Measurements from ENCODE around the gene ELN.

Gene ELN

GRCh38 chr7:74071121-74071520 lies 43.1 kb downstream of the ELN start:
- Histone ChIP-seq H3K9ac (ENCODE audit: low read length) (no peak overlapping the region), H3K36me3 (replicated peaks; ENCODE audit: low read depth, low read length) (no peaks in the 10 kb centered on the region), H3K27me3 (ENCODE audit: low read depth, low read length) (no peaks in the 10 kb centered on the region), H3K79me2 (ENCODE audit: low read length) (no peaks in the 10 kb centered on the region), H4K20me1 (ENCODE audit: insufficient read depth, low read length) (no peaks in the 10 kb centered on the region), H3K9me3 (ENCODE audit: insufficient read depth, low read length) (no peaks in the 10 kb centered on the region), H3K27ac (ENCODE audit: low read length) (no peak overlapping the region), H3K4me2 (ENCODE audit: low read length) (no peak overlapping the region), H2AFZ (ENCODE audit: low read depth, low read length) (no peak overlapping the region), H3K4me3 (ENCODE audit: low read length) (no peak overlapping the region), H3K4me1 (ENCODE audit: low read length) (peaks cover 12% of the 10 kb centered on the region)
- TF ChIP-seq EZH2phosphoT487 (IDR thresholded peaks at IDR 0.05; ENCODE audit: low read depth) (no peak), CTCF (IDR thresholded peaks at IDR 0.05; ENCODE audit: low read depth, low read length) (no peak)

- Histone ChIP-seq H3K4me2 (ENCODE audit: low read length) (no peak overlapping the region), H3K79me2 (ENCODE audit: low read length) (no peaks in the 10 kb centered on the region), H3K36me3 (replicated peaks; ENCODE audit: low read depth, low read length) (no peaks in the 10 kb centered on the region), H3K27ac (ENCODE audit: low read length) (no peak overlapping the region), H2AFZ (ENCODE audit: low read depth, low read length) (no peak overlapping the region), H3K4me3 (ENCODE audit: low read length) (no peak overlapping the region), H4K20me1 (ENCODE audit: insufficient read depth, low read length) (no peaks in the 10 kb centered on the region), H3K9ac (ENCODE audit: low read length) (no peak overlapping the region), H3K9me3 (ENCODE audit: insufficient read depth, low read length) (no peaks in the 10 kb centered on the region), H3K4me1 (ENCODE audit: low read length) (no peaks in the 10 kb centered on the region), H3K27me3 (ENCODE audit: low read depth, low read length) (no peaks in the 10 kb centered on the region)
- no peak for TF ChIP-seq EZH2phosphoT487 (IDR thresholded peaks at IDR 0.05; ENCODE audit: low read depth)
- no peak for TF ChIP-seq CTCF (IDR thresholded peaks at IDR 0.05; ENCODE audit: low read depth, low read length)
Measured at GRCh38 chr7:74074770-74075169, 46.8 kb downstream of the ELN start.

GRCh38 chr7:74078461-74078860 lies 50.5 kb downstream of the ELN start:
- Histone ChIP-seq H3K79me2 (ENCODE audit: low read length) (no peaks in the 10 kb centered on the region), H3K4me2 (ENCODE audit: low read length) (no peak overlapping the region), H3K27ac (ENCODE audit: low read length) (no peak overlapping the region), H4K20me1 (ENCODE audit: insufficient read depth, low read length) (no peaks in the 10 kb centered on the region), H2AFZ (ENCODE audit: low read depth, low read length) (no peak overlapping the region), H3K27me3 (ENCODE audit: low read depth, low read length) (no peaks in the 10 kb centered on the region), H3K9ac (ENCODE audit: low read length) (no peak overlapping the region), H3K4me1 (ENCODE audit: low read length) (peaks cover 6% of the 10 kb centered on the region), H3K4me3 (ENCODE audit: low read length) (no peak overlapping the region), H3K9me3 (ENCODE audit: insufficient read depth, low read length) (no peaks in the 10 kb centered on the region), H3K36me3 (replicated peaks; ENCODE audit: low read depth, low read length) (no peaks in the 10 kb centered on the region)
- TF ChIP-seq EZH2phosphoT487 (IDR thresholded peaks at IDR 0.05; ENCODE audit: low read depth), result no peak
- TF ChIP-seq CTCF (IDR thresholded peaks at IDR 0.05; ENCODE audit: low read depth, low read length), result no peak

- Histone ChIP-seq H3K79me2 (ENCODE audit: low read length) (peaks cover 14% of the 10 kb centered on the region), H3K4me1 (ENCODE audit: low read length) (peaks cover 13% of the 10 kb centered on the region), H2AFZ (ENCODE audit: low read depth, low read length) (no peak overlapping the region), H3K4me3 (ENCODE audit: low read length) (peak overlapping the region; percentile 88), H4K20me1 (ENCODE audit: insufficient read depth, low read length) (no peaks in the 10 kb centered on the region), H3K9me3 (ENCODE audit: insufficient read depth, low read length) (no peaks in the 10 kb centered on the region), H3K27ac (ENCODE audit: low read length) (no peak overlapping the region), H3K9ac (ENCODE audit: low read length) (no peak overlapping the region), H3K27me3 (ENCODE audit: low read depth, low read length) (no peaks in the 10 kb centered on the region), H3K4me2 (ENCODE audit: low read length) (peak overlapping the region; percentile 99), H3K36me3 (replicated peaks; ENCODE audit: low read depth, low read length) (peaks cover 10% of the 10 kb centered on the region)
- no peak for TF ChIP-seq EZH2phosphoT487 (IDR thresholded peaks at IDR 0.05; ENCODE audit: low read depth)
- no peak for TF ChIP-seq CTCF (IDR thresholded peaks at IDR 0.05; ENCODE audit: low read depth, low read length)
Measured at GRCh38 chr7:74082770-74083116, 54.8 kb downstream of the ELN start.
